Endometrial microvascular endothelial cells (primary cell): ENCODE measurements around the gene FHIP1A. TPM values are rescaled to one million over a fixed set of nuclear protein-coding genes. Genes with fewer than 3 reads are reported as not detected.

ENCODE experiments used
- in situ Hi-C: cut with HindIII; loops from 2 replicates; pipeline ENCODE4 v1.10.0; 2017; ENCODE audit warnings: low sequenced_read_pairs, low pct_unique_long_range_greater_than_20kb; ENCODE audit errors: inconsistent ontology term
- total RNA-seq: library from RNA; depleted of rRNA; stranded (reverse); fragments of >200 nt; gene quantifications from one replicate; pipeline ENCODE4 v1.2.3, GENCODE V29; 2015; ENCODE audit errors: inconsistent ontology term

FHIP1A gene
- total RNA-seq, 1 donor from 2014 or later = 0.46 TPM

- in situ Hi-C loops = no loop called here
Measured at GRCh38 chr4:151415978-151416377, 7.0 kb downstream of the FHIP1A start.

- in situ Hi-C loops = no loop called here
Measured at GRCh38 chr4:151417164-151417571, 8.2 kb downstream of the FHIP1A start.

- in situ Hi-C loops = no loop called here
Measured at GRCh38 chr4:151417766-151418376, 8.9 kb downstream of the FHIP1A start.

- in situ Hi-C loops = no loop called here
Measured at GRCh38 chr4:151418385-151418784, 9.4 kb downstream of the FHIP1A start.

GRCh38 chr4:151418856-151419255, 9.9 kb downstream of the FHIP1A start:
- in situ Hi-C loops = no loop called here

GRCh38 chr4:151420250-151420807, 11.4 kb downstream of the FHIP1A start:
- in situ Hi-C loops = no loop called here

- in situ Hi-C loops = no loop called here
Measured at GRCh38 chr4:151422854-151423253, 13.9 kb downstream of the FHIP1A start.

- in situ Hi-C loops = no loop called here
Measured at GRCh38 chr4:151426513-151426912, 17.5 kb downstream of the FHIP1A start.

- in situ Hi-C loops = no loop called here
Measured at GRCh38 chr4:151427266-151427665, 18.3 kb downstream of the FHIP1A start.

GRCh38 chr4:151428346-151428745, 19.4 kb downstream of the FHIP1A start:
- in situ Hi-C loops = no loop called here

- in situ Hi-C loops = no loop called here
Measured at GRCh38 chr4:151429957-151430570, 21.1 kb downstream of the FHIP1A start.

GRCh38 chr4:151430740-151431457, 21.9 kb downstream of the FHIP1A start:
- in situ Hi-C loops = no loop called here

GRCh38 chr4:151431728-151432127, 22.8 kb downstream of the FHIP1A start:
- in situ Hi-C loops = no loop called here

- in situ Hi-C loops = no loop called here
Measured at GRCh38 chr4:151432654-151433053, 23.7 kb downstream of the FHIP1A start.

GRCh38 chr4:151434183-151434860, 25.3 kb downstream of the FHIP1A start:
- in situ Hi-C loops = no loop called here

- in situ Hi-C loops = no loop called here
Measured at GRCh38 chr4:151436093-151436518, 27.1 kb downstream of the FHIP1A start.

- in situ Hi-C loops = no loop called here
Measured at GRCh38 chr4:151437505-151437904, 28.5 kb downstream of the FHIP1A start.

- in situ Hi-C loops = no loop called here
Measured at GRCh38 chr4:151438154-151438553, 29.2 kb downstream of the FHIP1A start.

GRCh38 chr4:151439320-151439719, 30.3 kb downstream of the FHIP1A start:
- in situ Hi-C loops = no loop called here
